Fibroblast of mammary gland (primary cell): ENCODE measurements around the gene LIMS1.
"Not testable (repeated sequence)": the region's sequence is repeated elsewhere in the genome, so short reads cannot be mapped to it uniquely, and the experiment has no call there.

Experiments used
- DNase-seq: peaks from one replicate; pipeline ENCODE4 v3.0.0-alpha.2; 2010; ENCODE audit warnings: low read depth
- H3K4me3 ChIP-seq: 2 replicates; pipeline ENCODE4 v1.5.1; 2011; ENCODE audit warnings: low read depth, mild to moderate bottlenecking, low read length, moderate library complexity; ENCODE audit not compliant: control insufficient read depth
- CTCF ChIP-seq: conservative IDR thresholded peaks from 2 replicates; pipeline ENCODE4 v1.5.1; 2011; ENCODE audit warnings: low read depth, low read length, inconsistent platforms; ENCODE audit not compliant: control insufficient read depth, insufficient read depth

Gene LIMS1

GRCh38 chr2:108554528-108554927 lies 20.3 kb downstream of the LIMS1 start:
- TF ChIP-seq CTCF, result no peak
- no peak overlapping the region for H3K4me3 ChIP-seq
- DNase-seq, result no peak

GRCh38 chr2:108555572-108555971 lies 21.3 kb downstream of the LIMS1 start:
- TF ChIP-seq CTCF, result no peak
- H3K4me3 ChIP-seq, result no peak overlapping the region
- no peak for DNase-seq

- H3K4me3 ChIP-seq, DNase-seq: not testable (repeated sequence)
These were observed 22.3 kb downstream of the LIMS1 start for GRCh38 chr2:108556581-108556980.

GRCh38 chr2:108560241-108560811 lies 26.1 kb downstream of the LIMS1 start:
- TF ChIP-seq CTCF, result no peak

GRCh38 chr2:108560895-108561530 lies 26.7 kb downstream of the LIMS1 start:
- DNase-seq, result no peak
- no peak overlapping the region for H3K4me3 ChIP-seq
- TF ChIP-seq CTCF, result no peak

More at GRCh38 chr2:108560241-108560811, 26.1 kb downstream of the LIMS1 start:
- H3K4me3 ChIP-seq, result no peak overlapping the region
- DNase-seq, result no peak

GRCh38 chr2:108562274-108562673 lies 28.0 kb downstream of the LIMS1 start:
- no peak for TF ChIP-seq CTCF
- no peak for DNase-seq
- H3K4me3 ChIP-seq, result no peak overlapping the region

GRCh38 chr2:108564510-108564909 lies 30.2 kb downstream of the LIMS1 start:
- no peak for TF ChIP-seq CTCF
- no peak overlapping the region for H3K4me3 ChIP-seq
- DNase-seq, result no peak
